ENCODE data around the gene ASB6.
A peak's percentile ranks its signal among the peaks of the same experiment; 100 is the strongest.

ASB6 gene, protein sequence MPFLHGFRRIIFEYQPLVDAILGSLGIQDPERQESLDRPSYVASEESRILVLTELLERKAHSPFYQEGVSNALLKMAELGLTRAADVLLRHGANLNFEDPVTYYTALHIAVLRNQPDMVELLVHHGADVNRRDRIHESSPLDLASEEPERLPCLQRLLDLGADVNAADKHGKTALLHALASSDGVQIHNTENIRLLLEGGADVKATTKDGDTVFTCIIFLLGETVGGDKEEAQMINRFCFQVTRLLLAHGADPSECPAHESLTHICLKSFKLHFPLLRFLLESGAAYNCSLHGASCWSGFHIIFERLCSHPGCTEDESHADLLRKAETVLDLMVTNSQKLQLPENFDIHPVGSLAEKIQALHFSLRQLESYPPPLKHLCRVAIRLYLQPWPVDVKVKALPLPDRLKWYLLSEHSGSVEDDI

GRCh38 chr9:129641750-129642585 lies at the start of gene ASB6:
Gene ASB6, minus strand, starts transcription at chr9:129642151. Its CDS starts 152 bp downstream, at chr9:129641999.
- DNase-seq = peak; percentile 91 to 95

DNA sequence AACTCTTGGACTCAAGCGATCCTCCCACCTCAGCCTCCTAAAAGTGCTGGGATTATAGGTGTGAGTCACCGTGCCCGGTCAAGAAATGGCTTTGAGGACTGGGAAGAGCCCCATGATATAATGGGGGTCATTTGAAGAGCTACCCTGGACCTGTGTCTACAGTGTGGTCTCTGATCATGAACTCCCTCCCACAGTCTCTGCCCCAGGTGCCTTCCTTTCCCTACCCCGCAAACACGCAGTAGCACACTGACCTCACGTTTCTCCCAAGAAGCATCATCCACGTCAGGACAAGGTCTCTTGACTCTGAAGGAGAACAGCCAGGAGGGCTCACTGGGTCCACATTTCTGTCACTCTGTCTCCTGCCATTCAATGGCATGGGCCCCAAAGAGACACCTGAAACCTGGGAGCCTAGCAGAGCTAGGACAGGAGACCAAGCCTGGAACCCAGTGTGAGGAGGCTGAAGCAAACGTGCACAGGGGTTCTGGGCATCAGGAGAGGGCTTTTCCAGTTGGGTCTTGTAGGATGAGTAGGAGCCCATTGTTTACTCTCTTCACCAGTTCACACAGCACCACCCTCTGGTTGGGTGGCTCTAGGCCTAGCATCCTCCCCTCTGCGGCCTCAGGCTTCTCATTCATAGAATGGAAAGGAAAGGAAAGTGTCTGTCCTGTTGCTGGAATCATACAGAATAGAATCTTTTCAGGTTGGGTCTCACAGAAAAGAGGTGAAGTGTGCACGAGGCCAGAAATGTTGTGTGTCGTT lies 46.5 kb upstream of the ASB6 start:
- no peak for DNase-seq

DNA sequence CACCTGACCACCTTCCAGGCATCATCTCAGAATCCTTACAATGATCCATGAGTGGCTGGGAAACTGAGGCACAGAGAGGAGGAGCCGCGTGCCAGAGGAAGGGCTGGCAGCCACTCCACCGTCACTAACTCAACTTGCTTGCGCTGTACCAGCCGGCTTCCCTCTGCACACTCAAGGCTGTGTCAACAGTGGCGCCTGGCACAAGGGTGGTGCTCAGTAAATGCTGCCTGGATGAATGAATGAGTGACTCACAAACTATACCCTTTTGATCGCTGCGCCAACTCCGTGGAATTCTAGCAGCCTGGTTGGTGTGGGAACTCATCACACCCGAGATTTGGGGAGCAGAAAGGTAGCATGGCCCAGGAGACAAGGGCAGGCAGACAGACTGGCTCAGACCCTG lies 45.4 kb upstream of the ASB6 start:
- DNase-seq = no peak

- no peak for DNase-seq
Measured at GRCh38 chr9:129686736-129687135, 44.8 kb upstream of the ASB6 start.

DNA sequence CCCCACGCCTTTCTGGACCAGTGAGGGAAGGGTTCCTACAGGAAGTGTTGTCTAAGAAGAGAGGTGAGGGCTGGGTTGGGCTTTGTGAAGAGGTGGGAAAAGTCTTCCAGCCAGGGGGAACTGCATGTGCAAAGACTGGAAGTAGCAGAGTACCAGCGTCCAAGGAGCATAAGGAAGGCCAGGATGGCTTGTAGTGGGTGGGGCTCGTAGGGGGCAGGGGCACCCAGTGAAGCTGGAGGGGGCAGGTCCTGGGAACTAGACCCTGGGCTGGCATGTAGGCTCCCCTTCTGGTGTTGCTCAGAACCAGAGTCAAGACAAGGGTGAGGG lies 43.9 kb upstream of the ASB6 start:
- DNase-seq = no peak

DNA sequence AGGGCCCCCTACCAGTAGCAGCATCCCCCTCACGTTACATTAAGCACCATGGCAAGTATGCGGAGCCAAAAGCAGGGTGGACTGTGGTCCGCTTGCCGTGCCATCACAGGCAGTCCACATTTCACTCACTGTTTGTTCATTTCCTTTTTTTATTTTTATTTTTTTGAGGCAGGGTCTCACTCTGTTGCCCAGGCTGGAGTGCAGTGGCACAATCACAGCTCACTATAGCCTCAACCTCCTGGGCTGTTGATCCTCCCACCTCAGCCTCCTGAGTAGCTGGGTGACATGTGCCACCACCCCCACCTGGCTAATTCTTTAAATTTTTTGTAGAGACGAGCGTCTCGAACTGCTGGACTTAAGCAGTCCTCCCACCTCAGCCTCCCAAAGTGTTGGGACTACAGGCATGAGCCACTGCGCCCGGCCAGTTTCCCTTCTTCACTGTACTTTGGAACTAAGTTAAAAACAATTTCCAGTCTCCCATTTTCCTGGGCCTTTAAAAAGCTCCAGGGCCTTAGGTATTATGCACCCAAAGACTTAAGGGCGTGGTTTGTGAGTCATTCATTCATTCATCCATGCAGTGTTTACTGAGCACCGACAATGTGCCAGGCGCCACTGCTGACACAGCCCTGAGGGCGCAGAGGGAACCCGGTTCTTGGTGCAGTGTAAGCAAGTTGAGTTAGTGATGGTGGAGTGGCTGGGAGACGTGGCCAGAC lies 43.4 kb upstream of the ASB6 start:
- DNase-seq = no peak

GRCh38 chr9:129682381-129682780 lies 40.4 kb upstream of the ASB6 start:
- no peak for DNase-seq

GRCh38 chr9:129681924-129682323 lies 40.0 kb upstream of the ASB6 start:
- no peak for DNase-seq

GRCh38 chr9:129679537-129679936 lies 37.6 kb upstream of the ASB6 start:
- no peak for DNase-seq

DNA sequence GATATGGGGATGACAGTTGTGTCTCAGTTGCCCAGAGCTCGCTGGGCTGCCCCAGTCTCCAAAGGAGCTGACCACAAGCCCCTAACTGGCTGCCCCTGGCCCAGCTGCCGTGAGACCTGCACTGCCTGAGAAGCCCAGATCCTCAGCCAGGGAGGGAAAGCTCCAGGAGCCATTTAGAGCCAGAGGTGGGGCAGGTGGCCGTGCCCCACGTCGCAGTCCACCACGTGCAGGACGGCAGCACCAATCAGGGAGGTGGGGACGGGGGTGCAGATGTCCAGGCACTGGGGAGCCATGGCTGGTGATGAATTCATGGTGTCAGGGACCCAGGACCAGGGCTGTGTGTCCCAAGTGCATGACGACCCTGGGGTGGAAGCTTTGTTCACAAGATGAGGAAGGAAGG lies 36.9 kb upstream of the ASB6 start:
- DNase-seq = no peak

GRCh38 chr9:129677456-129677855 lies 35.5 kb upstream of the ASB6 start:
- DNase-seq = no peak

DNA sequence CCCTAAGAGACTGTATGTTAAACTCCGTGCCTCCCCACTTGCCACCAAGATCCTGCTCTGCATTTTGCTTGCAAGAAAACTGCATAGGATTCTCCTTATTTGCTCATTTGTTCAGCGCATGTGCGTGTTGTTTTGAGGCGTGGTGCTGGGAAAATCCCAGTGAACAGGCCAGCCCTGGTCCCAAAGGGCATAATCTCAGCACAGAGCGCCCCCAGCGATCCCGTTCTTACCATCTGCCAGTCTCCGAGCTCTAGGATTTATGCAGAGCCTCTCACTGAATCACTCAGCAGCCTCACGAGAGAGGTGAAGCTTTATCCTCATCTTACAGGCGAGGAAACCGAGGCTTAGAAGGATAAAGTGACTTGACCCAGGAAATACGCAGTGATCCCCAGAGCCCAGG lies 35.0 kb upstream of the ASB6 start:
- no peak for DNase-seq

DNA sequence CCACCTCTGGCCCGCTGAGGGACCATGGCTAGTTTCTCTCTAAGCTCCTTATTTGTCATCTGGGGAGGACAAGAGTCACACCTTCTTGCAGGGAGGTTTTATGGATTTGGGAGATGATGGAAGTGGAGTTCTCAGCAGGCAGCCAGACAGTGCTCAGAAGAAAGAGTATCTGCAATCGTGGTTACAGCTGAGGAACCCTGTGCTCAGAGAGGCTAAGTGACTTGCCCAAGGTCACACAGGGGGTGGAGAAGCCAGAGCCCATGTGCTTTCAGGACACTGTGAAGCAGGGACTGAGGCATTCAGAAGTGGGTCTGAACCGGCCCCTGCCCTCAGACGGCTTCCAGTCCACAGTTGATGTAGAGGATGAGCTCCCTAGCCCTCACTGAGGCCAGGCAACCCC lies 34.3 kb upstream of the ASB6 start:
- DNase-seq = no peak

GRCh38 chr9:129675620-129676019 lies 33.7 kb upstream of the ASB6 start:
- no peak for DNase-seq

GRCh38 chr9:129674229-129674628 lies 32.3 kb upstream of the ASB6 start:
- no peak for DNase-seq

- DNase-seq = no peak
Measured at GRCh38 chr9:129673602-129674001, 31.7 kb upstream of the ASB6 start.

DNA sequence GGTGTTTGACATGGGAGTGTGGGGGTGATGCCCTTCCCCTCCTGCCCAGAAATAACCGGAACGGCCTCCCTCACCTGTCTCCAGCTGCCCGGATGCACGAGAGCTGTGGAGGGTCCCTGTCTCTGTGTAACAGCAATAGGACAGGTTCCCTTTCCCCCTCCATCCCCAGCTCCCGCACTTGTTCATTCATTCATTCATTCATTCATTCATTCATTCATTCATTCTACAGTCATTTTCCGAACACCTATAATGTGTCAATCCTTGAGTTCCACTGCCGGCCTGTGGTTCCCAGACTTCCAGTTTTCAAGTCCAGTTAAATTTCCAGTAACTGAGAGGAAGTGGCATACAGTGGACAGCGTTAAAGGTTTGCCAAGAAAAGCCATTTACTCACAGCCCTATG lies 30.8 kb upstream of the ASB6 start:
- no peak for DNase-seq

- no peak for DNase-seq
Measured at GRCh38 chr9:129671519-129671918, 29.6 kb upstream of the ASB6 start.

- DNase-seq = no peak
Measured at GRCh38 chr9:129671065-129671464, 29.1 kb upstream of the ASB6 start.

GRCh38 chr9:129669946-129670345 lies 28.0 kb upstream of the ASB6 start:
- no peak for DNase-seq

DNA sequence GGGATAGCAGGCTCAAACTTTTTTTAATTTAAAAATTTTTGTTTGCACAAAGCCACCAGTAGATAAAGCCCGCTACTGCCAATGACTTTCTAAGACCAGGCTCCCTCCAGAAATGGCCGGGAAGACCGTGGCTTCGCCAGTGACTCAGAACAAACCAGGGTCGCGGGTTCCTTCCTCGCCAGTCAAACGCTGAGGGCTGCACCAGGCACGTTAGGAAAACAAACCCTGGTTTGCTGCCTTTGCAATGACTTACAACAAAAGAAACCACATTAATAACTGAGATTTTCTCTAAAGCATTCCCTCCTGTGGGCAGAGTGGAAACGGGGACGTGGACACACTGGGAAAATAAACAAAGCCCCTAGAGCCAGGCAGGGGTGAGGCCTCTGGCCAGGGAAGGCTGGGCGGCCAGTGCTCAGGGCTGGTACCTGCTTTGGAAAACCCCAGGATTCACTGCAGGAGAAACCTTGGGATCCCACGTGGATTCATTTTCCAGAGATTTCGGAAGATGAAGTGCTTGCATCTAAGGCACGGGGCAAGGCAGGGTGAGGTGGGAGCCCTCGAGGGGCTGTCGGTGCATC lies 27.3 kb upstream of the ASB6 start:
- DNase-seq = no peak

DNA sequence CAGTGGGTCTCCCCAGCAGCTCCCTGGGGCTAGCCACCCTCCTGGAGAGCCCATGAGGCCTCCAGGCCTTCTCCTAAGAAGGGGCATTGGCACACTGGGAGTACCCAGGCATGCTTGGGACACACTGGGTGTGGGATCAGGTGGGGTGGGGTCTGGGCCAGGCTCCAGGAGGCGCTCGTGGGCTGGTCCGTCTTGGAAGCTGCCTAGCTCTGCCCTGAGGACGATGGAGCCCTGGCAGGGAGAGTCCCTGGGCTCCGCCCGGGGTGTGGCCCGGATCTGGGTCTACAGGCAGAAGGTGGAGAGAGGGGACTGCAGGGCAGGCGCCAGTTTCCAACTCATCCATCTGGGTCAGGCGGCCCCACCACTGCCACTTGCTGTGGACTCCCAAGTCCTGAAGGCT lies 25.9 kb upstream of the ASB6 start:
- no peak for DNase-seq

DNA sequence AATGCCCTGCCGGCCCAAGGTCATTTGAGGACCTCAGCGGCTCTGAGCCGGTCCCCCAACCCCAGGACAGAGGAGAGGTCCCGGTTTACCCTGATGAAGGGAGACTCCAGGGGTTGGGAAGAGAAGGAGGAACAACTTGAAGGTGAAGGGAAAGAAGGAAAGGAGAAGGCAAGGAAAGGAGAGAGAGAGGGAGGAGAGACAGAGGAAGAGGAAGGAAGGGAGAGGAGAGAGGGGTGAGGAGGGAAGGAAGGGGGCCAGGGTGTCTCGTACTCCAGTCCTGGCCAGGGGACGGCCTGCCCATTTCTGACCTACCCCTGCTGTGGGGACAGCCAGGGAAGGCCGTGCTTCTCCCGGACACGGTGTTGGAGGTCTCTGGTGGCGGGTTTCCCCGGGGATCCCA lies 25.4 kb upstream of the ASB6 start:
- DNase-seq = no peak

Measured in CD4-positive, alpha-beta T cell treated with Interferon alpha-2 for 1 hour (primary cell).